Measurements from ENCODE around the gene OR2F2. TPM values are rescaled to one million over a fixed set of nuclear protein-coding genes. Genes with fewer than 3 reads are reported as not detected.

The OR2F2 gene
- polyA plus RNA-seq, 1 of the 3 experiments (the other 2 are of a cell fraction) = 0.07 TPM

GRCh38 chr7:143898810-143899209 lies 36.2 kb upstream of the OR2F2 start:
- Histone ChIP-seq H3K36me3 (replicated peaks in 1 of 2; ENCODE audit: control insufficient read depth in 1 of 2, insufficient read depth in 2 of 2, low read length in 1 of 2) (peaks cover 22 to 37% of the 10 kb centered on the region in 2 experiments), H2AFZ (ENCODE audit: low read depth) (no peak overlapping the region), H3K27me3 (ENCODE audit: insufficient read depth) (no peaks in the 10 kb centered on the region), H3K4me3 (ENCODE audit: low read depth in 2 of 2, low read length in 1 of 2) (no peak overlapping the region), H3K9ac (no peak overlapping the region), H3K27ac (ENCODE audit: low read depth in 2 of 2, low read length in 1 of 2) (no peak overlapping the region), H3K9me2 (peaks cover 4% of the 10 kb centered on the region; the same call in 1 of the 2 replicates), H3K79me2 (ENCODE audit: insufficient read depth) (peaks cover 74% of the 10 kb centered on the region), H3K9me3 (peaks cover 5% of the 10 kb centered on the region; the same call in 1 of the 2 replicates), H4K20me1 (ENCODE audit: insufficient read depth) (peaks cover 39% of the 10 kb centered on the region), H3K4me1 (ENCODE audit: control insufficient read depth in 1 of 2, insufficient read depth in 2 of 2, low read depth in 1 of 2, low read length in 1 of 2) (peaks cover 13 to 17% of the 10 kb centered on the region in 2 experiments; a peak in 3 of 4 replicates), H3F3A (replicated peaks; ENCODE audit: insufficient read depth) (peaks cover 24% of the 10 kb centered on the region), H3K4me2 (peak overlapping the region; percentile 87; the same call in 1 of the 2 replicates)
- POLR2A ChIA-PET = no interaction called here
- CTCF ChIA-PET = interaction anchor here (3.9 kb wide), 1 partner anchor 14 kb away, joined by 66 read pairs; no protein-coding TSS in a partner anchor
- DNase-seq = no peak
- WGBS (ENCODE audit: low lambda C conversion rate) = 100% methylated on average over 1 of the region's 1 CpG
- TF ChIP-seq SIN3A (IDR thresholded peaks at IDR 0.05; ENCODE audit: borderline replicate concordance, low read depth, low read length) (no peak), USF2 (IDR thresholded peaks at IDR 0.05; ENCODE audit: borderline replicate concordance, low read depth, low read length) (no peak)

- Histone ChIP-seq H3K4me3 (ENCODE audit: low read depth in 2 of 2, low read length in 1 of 2) (peak overlapping the region; percentile 90 to 91), H3K4me1 (ENCODE audit: control insufficient read depth in 1 of 2, insufficient read depth in 2 of 2, low read depth in 1 of 2, low read length in 1 of 2) (peaks cover 13 to 17% of the 10 kb centered on the region in 2 experiments; a peak in 3 of 4 replicates), H3K9me3 (no peaks in the 10 kb centered on the region; the same call in 1 of the 2 replicates), H3K27ac (ENCODE audit: low read depth in 2 of 2, low read length in 1 of 2) (peak overlapping the region; percentile 91 to 98; a peak in 3 of 4 replicates), H4K20me1 (ENCODE audit: insufficient read depth) (peaks cover 37% of the 10 kb centered on the region), H3K36me3 (replicated peaks in 1 of 2; ENCODE audit: control insufficient read depth in 1 of 2, insufficient read depth in 2 of 2, low read length in 1 of 2) (peaks cover 13 to 22% of the 10 kb centered on the region in 2 experiments), H3K27me3 (ENCODE audit: insufficient read depth) (no peaks in the 10 kb centered on the region), H3K79me2 (ENCODE audit: insufficient read depth) (peaks cover 59% of the 10 kb centered on the region), H3K4me2 (peak overlapping the region; percentile 87), H3F3A (replicated peaks; ENCODE audit: insufficient read depth) (peaks cover 19% of the 10 kb centered on the region), H2AFZ (ENCODE audit: low read depth) (no peak overlapping the region), H3K9ac (peak overlapping the region; percentile 86; the same call in 1 of the 2 replicates), H3K9me2 (peaks cover 3% of the 10 kb centered on the region; the same call in 1 of the 2 replicates)
- no peak for DNase-seq
- WGBS (ENCODE audit: low lambda C conversion rate) = 65% methylated on average over 5 of the region's 5 CpGs
- ChIA-PET POLR2A (interaction anchor here (4.0 kb wide), 1 partner anchor 17 kb away, joined by 89 read pairs; no protein-coding TSS in a partner anchor), CTCF (interaction anchor here (0.6 to 3.9 kb wide), 8 partner anchors 15 to 685 kb away, joined by 3 to 66 read pairs (median 4); no protein-coding TSS in a partner anchor)
- TF ChIP-seq SMC3 (IDR thresholded peaks at IDR 0.05; ENCODE audit: low read depth, low read length) (no peak), JUND (IDR thresholded peaks at IDR 0.05) (no peak), PBX3 (IDR thresholded peaks at IDR 0.05) (no peak), SIN3A (IDR thresholded peaks at IDR 0.05; ENCODE audit: borderline replicate concordance, low read depth, low read length) (no peak), ELF1 (IDR thresholded peaks at IDR 0.05) (no peak), YY1 (IDR thresholded peaks at IDR 0.05; ENCODE audit: low read depth) (no peak), POLR2AphosphoS5 (IDR thresholded peaks at IDR 0.05; ENCODE audit: low read depth, low read length) (no peak)
Measured at GRCh38 chr7:143900230-143900766, 34.7 kb upstream of the OR2F2 start.
